TTC549 (cell line): ENCODE data around the gene ZNF225.
"Not testable (repeated sequence)": the region's sequence is repeated elsewhere in the genome, so short reads cannot be mapped to it uniquely, and the experiment has no call there.

Source experiments
- FAIRE-seq: peaks from 2 replicates; lab custom pipeline; 2012; peaks lifted over from hg19 to GRCh38; lab: Jason Lieb, UNC

Gene ZNF225

DNA sequence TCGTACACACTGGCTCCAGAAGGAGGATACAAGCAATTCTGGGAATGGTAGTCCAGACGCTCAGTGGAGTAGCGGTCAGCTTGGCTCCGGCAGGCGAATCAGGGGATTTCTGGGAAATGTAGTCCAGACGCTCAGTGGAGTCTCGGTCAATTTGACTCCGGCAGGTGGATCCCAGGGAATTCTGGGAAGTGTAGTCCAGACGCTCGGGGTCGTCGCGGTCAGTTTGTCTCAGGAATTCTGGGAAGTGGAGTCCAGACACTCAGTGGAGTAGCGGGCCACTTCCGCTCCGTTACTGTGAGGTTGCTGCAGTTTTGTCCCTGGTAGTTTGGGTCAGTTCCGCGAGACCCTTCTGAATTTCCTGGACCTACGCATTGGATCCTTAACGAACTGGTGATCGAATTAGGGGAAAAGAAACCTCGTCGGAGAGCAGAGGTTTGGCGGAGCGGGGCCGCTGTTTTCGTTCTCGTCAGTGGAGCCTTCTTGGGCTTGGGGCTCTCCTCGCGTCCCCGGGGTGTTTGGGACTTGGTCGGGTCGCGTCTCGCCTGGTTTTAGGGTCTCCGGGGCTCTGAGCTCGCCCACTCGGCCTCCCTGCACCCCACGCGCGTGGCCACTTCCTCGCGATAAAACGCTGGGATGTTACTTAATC is at the start of gene ZNF225:
Gene ZNF225 (plus strand): TSS at position 262 of the 646 bp plus-strand sequence. CDS start 2,429 bp downstream, outside the sequence.
- FAIRE-seq = peak; percentile 98

DNA sequence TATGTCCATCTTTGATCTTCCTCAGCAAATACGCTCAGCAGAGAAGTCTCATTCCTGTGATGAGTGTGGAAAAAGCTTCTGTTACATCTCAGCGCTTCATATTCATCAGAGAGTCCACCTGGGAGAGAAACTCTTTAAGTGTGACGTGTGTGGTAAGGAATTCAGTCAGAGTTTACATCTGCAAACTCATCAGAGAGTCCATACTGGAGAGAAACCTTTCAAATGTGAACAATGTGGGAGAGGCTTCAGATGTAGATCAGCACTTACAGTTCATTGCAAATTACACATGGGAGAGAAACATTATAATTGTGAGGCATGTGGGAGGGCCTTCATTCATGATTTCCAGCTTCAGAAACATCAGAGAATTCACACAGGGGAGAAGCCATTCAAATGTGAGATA is 46.9 kb upstream of the ZNF225 start:
- FAIRE-seq = no peak

DNA sequence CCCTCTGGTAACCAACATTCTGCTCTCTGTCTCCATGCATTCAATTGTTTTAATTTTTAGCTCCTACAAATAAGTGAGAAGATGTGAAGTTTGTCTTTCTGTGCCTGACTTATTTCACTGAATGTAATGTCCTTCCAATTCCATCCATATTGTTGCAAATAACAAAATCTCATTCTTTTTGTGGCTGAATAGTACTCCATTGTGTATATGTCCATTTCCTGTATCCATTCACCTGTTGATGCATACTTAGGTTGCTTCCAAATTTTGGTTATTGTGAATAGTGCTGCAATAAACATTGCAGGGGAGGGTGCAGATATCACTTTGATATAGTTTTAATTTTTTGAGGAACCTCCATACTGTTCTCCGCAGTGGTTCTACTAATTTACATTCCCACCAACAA is 43.8 kb upstream of the ZNF225 start:
- no peak for FAIRE-seq

DNA sequence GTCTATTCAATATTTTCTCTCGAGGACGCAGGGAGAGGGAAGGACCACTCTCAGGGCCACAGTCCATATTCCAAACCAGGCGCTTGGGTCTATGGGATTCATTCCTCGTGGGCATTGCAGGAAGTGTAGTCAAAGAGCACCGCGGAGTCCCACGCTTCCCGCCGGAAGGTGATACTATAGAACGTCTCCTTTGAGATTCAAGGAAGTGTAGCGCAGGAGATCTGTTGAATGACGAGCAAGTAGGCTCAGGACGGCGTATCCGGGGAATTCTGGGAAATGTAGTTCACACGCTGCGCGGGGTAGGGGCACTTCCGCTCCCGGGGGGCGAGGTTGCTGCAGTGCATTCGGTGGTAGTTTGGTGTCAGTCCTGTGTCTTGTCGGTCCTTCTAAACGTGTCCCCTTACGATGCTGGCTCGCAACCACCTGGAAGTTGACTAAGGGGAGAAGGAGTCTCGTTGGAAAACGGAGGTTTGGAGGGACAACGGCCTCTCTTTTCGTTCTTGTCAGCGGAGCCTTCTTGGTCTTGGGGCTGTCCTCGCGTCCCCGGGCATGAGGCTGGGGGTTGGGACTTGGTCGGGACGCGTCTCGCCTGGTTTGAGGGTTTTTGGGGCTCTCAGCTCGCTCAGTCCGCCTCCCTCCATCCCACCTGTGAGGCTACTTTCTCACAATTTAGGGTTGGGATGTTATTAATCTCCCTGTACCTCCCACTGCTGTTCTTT is 41.2 kb upstream of the ZNF225 start, which contains the start of gene ZNF284:
Gene ZNF284 (plus strand): TSS at position 336 of the 719 bp plus-strand sequence. CDS start 4,231 bp downstream, outside the sequence.
- peak; percentile 5 for FAIRE-seq

DNA sequence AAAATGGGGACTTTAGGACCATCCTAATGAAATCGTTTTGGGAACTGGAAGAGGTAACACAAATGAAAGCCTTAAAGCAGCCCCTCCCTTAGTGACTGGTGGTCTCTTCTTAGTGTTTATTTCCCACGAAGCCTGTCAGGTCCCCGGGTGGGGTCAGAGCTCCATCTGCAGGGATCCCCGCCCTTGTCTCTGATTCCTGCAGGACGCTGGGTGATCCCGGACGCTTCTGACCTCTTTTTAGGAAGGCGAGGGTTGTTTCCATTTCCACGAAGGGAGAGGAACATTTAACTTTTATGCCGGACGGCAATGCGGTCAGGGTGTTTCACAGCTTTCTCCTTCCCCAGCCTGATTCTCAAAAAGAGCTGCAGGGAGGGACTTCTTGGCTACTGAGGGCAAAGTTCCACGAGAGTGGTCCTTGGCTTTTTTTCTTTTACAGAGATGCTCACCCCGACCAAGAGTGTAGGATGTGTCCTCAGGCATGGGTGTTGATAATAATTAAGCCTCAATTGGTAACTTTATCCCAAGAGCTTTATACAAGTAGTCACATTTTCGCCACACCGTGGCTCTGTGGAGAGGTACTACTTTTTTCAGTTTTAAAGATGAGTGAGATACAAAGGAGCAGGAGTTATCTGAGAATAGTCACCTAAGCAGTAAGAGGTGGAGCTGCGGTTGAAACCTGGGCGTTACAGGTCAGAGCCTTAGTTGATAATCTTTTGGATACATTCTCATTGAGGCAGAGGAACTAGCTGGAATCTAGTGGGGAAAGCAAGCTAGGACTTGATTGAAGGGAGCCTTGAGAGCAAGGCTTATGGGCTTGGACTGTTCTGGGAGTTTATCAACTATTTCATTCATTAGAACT is 40.4 kb upstream of the ZNF225 start:
- no peak for FAIRE-seq

DNA sequence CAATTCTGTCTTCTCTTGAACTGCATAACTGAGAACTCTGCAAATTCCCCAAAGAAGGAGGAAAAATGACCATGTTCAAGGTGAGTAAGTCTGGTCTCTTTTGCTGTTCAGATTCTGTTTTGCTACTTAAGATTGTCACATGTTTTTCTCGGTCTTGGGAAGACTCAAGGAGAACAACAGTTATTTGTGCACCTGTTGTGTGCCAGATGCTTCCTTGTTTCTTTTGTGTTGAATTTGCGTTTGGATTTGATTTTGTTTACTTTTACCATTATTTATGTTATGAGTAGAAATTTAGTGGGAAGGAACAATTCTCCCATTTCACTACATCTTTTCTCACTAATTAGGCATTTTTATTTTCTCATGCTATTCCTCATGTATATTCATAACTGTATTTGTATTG is 36.9 kb upstream of the ZNF225 start:
- no peak for FAIRE-seq

DNA sequence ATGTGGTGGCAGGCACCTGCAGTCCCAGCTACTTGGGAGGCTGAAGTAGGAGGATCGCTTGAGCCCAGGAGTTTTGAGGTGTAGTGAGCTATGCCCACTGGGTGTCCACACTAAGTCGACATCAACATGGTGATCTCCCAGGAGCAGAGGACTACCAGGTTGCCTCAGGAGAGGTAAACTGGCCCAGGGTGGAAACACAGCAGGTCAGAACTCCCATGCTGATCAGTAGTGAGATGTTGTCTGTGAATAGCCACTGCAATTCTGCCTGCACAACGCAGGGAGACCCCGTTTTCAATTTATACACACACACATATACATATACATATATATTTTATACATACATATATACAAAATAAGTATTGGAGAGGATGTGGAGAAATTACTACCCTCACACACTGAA is 21.1 kb upstream of the ZNF225 start:
- no peak for FAIRE-seq

DNA sequence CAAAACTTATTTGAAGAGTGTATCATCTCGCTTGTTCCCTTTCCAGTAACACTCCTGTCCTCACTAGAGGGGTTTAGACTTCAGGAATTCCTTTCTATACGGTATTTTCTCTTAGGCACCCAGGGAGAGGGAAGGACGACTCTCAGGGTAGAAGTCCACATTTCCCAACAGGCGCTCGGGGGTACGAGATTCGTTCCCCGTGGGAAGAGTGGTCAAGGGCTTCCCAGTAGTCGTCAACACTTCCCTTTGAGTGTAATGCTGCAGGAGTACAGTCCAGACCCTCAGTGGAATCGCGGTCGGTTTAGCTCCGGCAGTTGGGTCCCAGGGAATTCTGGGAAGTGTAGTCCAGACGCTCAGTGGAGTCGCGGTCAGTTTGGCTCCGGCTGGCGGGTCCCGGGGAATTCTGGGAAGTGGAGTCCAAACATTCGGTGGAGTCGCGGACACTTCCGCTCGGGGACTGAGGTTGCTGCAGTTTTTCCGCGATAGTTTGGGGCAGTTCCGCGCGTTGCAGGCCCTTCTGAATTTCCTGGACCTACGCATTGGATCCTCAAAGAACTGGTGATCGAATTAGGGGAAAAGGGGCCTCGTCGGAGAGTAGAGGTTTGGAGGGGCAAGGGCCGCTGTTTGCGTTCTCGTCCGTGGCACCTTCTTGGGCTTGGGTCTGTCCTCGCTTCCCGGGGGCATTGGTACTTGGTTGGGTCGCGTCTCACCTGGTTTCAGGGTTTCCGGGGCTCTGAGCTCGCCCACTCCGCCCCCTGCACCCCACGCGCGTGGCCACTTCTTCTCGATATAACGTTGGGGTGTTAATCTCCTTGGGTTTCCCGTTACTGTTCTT is 19.1 kb upstream of the ZNF225 start, which contains the start of gene ZNF224:
Gene ZNF224 (plus strand): TSS at position 431 of the 835 bp plus-strand sequence. CDS start 3,513 bp downstream, outside the sequence.
- peak; percentile 93 for FAIRE-seq

DNA sequence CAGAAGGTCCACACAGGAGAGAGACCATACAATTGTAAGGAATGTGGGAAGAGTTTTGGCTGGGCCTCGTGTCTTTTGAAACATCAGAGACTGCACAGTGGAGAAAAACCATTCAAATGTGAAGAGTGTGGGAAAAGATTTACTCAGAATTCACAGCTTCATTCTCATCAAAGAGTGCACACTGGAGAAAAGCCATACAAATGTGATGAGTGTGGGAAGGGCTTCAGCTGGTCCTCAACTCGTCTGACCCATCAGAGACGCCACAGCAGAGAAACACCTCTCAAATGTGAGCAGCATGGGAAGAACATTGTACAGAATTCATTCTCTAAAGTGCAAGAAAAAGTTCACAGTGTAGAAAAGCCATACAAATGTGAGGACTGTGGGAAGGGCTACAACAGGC is 5.4 kb upstream of the ZNF225 start:
- no peak for FAIRE-seq

DNA sequence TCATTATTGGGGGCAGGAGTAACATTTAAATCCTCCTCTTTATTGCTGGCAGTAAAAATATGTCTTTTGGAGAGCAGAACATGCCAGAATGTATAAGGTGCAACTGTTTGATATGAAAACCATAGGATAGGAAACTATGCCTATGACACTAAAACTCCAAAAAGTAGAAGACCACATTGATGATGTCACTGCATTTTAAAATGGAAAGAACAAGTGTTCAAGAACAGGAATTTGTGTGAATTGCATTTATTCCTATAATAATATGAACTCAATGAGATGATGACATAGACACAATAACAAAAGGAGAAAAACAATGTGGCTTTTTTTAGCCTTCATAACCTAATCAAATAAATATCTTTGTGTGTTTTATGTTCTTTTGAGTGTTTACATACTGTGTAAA is 3.7 kb upstream of the ZNF225 start:
- no peak for FAIRE-seq

DNA sequence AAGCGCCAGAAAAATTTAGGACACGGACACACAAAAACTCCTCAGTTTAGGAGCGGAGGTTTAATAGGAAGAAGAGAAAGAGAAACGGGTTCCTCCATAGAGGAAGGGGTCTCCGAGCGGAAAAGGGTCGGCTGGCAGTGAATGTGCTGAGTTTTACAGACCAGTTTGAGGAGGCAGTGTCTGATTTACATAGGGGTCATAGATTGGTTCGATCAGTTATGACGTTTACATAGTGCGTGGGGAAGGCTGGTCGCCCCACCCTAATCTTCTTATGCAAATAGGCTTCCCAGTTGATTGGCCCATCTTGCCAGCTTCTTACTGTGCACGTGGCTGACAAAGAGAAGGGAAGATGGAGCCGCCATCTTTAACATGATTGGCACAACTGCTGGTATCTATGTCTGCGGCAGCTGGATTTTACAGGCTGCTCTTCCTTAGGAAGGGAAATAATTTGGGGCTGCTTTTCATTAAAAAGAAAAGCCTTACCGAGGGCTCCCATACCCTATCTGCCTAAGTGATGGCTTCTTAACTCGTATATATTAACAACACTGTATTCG is 1.2 kb upstream of the ZNF225 start:
- peak; percentile 90 for FAIRE-seq

DNA sequence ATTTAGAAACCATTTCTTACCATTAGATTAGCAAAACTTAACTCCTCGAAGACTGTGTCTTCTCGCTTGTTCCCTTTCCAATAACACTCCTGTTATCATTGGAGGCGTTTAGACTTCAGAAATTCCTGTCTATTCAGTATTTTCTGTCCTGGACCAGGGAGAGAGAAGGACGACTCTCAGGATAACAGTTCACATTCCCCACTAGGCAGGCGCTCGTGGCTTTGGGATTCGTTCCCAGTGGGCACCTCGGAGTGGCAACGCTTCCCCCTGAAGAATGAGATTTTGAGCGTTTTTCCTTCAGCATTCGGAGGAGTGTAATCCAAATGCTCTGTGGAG is 429 bp upstream of the ZNF225 start:
- FAIRE-seq = no peak

DNA sequence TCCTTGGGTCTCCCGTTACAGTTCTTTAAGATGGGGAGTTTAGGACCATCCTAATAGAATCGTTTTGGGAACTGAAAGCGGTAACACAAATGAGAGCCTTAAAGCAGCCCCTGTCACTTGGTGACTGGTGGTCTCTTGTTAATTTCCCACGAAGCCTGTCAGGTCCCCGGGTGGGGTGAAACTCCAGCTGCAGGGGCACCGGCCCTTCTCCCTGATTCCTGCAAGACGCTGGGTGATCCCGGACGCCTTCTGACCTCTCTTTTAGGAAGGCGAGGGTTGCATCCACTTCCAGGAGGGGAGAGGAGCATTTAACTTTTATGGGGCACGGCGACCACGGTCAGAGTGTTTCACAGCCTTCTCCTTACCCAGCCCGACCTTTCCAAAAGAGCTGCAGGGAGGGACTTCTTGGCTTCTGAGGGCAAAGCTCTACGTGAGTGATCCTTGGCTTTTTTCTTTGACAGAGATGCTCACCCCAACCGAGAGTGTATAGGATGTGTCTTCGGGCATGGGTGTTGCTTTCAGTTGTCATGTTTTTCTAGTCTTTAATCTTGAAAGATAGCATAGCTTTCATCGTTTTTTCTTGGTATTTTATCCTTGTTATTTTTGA is 688 bp downstream of the ZNF225 start:
- FAIRE-seq = no peak

DNA sequence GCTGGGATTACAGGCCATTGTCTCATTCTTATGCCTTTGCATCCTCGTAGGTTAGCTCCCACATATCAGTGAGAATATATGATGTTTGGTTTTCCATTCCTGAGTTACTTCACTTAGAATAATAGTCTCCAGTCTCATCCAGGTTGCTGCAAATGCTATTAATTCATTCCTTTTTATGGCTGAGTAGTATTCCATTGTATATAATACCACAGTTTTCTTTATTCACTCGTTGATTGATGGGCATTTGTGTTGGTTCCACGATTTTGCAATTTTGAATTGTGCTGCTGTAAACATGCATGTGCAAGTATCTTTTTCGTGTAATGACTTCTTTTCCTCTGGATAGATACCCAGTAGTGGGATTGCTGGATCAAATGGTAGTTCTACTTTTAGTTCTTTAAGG is 8.0 kb downstream of the ZNF225 start:
- not testable (repeated sequence) for FAIRE-seq

DNA sequence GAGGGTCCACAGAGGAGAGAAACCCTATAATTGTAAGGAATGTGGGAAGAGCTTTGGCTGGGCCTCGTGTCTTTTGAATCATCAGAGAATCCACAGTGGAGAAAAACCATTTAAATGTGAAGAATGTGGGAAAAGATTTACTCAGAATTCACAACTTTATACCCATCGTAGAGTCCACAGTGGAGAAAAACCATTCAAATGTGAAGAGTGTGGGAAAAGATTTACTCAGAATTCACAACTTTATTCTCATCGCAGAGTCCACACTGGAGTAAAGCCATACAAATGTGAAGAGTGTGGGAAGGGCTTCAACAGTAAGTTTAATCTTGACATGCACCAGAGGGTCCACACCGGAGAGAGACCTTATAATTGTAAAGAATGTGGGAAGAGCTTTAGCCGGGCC is 18.8 kb downstream of the ZNF225 start:
- no peak for FAIRE-seq

DNA sequence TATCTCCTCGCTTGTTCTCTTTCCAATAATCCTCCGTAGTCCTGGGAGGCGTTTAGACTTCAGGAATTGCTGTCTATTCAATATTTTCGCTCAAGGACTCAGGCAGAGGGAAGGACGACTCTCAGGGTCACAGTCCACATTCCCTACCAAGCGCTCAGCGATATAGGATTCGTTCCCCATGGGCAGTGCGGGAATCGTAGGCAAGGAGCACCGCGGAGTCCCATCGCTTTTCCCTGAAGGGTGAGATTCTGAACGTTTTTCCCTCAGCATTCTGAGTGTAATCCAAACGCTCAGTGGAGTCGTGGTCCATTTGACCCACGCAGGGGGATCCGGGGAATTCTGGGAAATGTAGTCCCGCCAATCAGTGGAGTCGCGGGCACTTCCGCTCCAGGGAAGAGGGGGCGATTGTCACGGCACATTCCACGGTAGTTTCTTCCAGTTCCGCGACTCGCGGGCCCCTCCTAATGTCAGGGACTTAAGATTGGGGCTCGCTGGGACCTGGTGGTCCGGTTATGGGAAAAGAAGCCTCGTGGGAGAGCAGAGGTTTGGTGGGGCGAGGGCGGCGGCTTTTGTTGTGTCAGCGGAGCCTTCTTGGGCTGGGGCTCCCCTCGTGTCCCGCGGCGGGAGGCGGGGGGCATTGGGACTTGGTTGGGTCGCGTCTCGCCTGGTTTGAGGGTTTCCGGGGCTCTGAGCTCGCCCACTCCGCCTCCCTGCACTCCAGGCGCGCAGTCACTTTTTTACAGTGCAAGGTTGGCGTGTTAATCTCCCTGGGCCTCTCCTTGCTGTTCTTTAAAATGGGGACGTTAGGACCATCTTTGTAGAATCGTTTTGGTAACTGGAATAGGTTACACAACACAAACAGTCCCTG is 28.2 kb downstream of the ZNF225 start, which contains the start of gene ZNF234:
Gene ZNF234 (plus strand): TSS at position 364 of the 868 bp plus-strand sequence. CDS start 3,079 bp downstream, outside the sequence.
- peak; percentile 22 for FAIRE-seq

DNA sequence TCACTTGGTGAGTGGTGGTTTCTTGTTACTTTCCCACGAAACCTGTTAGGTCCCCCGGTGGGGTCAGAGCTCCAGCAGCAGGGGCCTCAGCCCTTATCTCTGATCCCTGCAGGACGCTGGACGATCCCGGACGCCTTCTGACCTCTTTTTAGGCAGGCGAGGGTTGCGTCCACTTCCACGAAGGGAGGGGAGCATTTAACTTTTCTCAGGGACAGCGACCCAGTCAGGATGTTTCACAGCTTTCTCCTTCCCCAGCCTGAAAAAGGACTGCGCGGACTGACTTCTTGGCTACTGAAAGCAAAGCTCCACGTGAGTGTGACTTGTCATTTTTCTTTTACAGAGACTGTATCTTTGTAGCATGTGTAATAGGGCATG is 28.8 kb downstream of the ZNF225 start:
- FAIRE-seq = no peak

DNA sequence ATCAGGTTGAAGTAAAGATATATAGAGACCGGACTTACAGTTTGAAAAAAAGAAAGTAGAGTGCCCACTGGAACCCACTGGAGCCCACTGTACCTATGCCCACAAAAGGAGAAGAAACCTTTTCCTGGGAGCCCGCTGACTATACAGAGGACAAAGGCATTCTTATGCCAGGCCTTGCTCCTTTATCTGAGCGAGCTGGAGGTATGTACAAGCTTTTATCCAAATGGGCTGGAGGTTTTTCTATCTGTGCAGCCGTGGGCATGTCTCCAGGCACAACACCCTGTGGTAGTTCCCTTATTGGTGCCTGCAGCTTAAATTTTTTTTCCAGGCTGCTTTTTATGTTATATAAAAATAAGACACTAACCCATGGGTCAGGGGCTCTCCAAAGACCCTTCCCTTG is 36.6 kb downstream of the ZNF225 start:
- FAIRE-seq = no peak

DNA sequence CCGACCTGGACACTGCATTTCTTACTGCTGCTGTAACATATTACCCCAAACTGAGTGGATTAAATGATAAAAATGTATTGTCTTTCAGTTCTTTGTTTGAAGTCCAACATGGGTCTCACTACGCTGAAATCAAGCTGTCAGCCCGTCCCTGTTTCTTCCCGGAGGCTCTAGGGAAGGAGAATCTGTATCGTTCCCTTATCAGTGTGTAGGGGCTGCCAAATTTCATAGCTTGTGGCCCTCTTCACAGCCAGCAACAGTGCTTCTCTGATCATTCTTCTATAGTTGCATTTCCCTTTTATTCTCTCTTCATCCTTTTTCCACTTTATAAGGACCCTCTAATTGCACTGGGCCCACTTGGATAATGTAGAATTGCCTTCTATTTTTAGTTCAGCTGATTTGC is 38.3 kb downstream of the ZNF225 start:
- FAIRE-seq = no peak

DNA sequence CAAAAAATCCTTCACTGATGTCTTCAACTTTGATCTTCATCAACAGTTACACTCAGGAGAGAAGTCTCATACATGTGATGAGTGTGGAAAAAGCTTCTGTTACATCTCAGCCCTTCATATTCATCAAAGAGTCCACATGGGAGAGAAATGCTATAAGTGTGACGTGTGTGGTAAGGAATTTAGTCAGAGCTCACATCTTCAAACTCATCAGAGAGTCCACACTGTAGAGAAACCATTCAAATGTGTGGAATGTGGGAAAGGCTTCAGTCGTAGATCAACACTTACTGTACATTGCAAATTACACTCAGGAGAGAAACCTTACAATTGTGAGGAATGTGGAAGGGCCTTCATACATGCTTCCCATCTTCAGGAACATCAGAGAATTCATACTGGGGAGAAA is 43.3 kb downstream of the ZNF225 start:
- FAIRE-seq = no peak
